ENCODE measurements around the gene SPATA1. TPM values are rescaled to one million over a fixed set of nuclear protein-coding genes. Genes with fewer than 3 reads are reported as not detected.

SPATA1 gene
- polyA plus RNA-seq, 3 donors = 0.40 to 1.9 (median 0.43) TPM

DNA sequence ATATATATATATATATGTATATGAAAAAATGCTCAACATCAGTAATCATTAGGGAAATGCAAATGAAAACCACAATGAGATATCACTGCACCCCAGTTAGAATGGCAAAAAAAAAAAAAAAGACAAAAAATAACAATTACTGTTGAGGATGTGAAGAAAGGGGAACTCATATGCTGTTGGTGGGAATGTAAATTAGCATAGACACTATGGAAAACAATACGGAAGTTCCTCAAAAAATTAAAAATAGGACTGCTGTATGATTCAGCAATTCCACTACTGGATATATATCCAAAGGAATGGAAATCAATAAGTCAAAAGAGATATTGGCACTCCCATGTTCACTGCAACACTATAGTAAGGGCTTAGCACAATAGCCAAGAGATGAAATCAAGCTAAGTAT, 109.6 kb downstream of the SPATA1 start:
- Histone ChIP-seq H3K79me2 (ENCODE audit: insufficient read depth, low read length) (no peaks in the 10 kb centered on the region), H2AFZ (ENCODE audit: insufficient read depth, low read depth, low read length, poor library complexity, severe bottlenecking) (no peak overlapping the region), H3K9me3 (replicated peaks in 1 of 2; ENCODE audit: control insufficient read depth in 1 of 2, insufficient read depth in 1 of 2, low read length in 2 of 2) (peaks cover 26 to 31% of the 10 kb centered on the region in 2 donors), H3K4me3 (replicated peaks in 1 of 3; ENCODE audit: low read depth in 2 of 3, low read length in 3 of 3) (no peak overlapping the region), H3K27me3 (ENCODE audit: control insufficient read depth in 2 of 2, insufficient read depth in 2 of 2, low read length in 2 of 2) (no peaks in the 10 kb centered on the region), H3K4me2 (replicated peaks; ENCODE audit: extremely low read depth, low read length, poor library complexity, severe bottlenecking) (no peak overlapping the region), H3K9ac (ENCODE audit: insufficient read depth, low read length, poor library complexity, severe bottlenecking) (no peak overlapping the region), H3K4me1 (ENCODE audit: control insufficient read depth in 1 of 2, insufficient read depth in 2 of 2, low read length in 2 of 2) (peaks cover 5 to 21% of the 10 kb centered on the region in 2 donors), H4K20me1 (ENCODE audit: insufficient read depth, low read length) (no peaks in the 10 kb centered on the region), H3K27ac (ENCODE audit: low read depth in 1 of 2, low read length in 2 of 2) (no peak overlapping the region), H3K36me3 (replicated peaks in 1 of 2; ENCODE audit: control insufficient read depth in 1 of 2, insufficient read depth in 2 of 2, low read length in 2 of 2) (no peaks in the 10 kb centered on the region)
- H3K9me3 Mint-ChIP-seq = peaks cover 20 to 38% (median 31%) of the 10 kb centered on the region in 7 donors
- peaks cover 0 to 2% of the 10 kb centered on the region in 2 donors for H3K36me3 Mint-ChIP-seq
- intact Hi-C loops (cut with micrococcal nuclease) = no loop called here
- TF ChIP-seq, protein P1, sequence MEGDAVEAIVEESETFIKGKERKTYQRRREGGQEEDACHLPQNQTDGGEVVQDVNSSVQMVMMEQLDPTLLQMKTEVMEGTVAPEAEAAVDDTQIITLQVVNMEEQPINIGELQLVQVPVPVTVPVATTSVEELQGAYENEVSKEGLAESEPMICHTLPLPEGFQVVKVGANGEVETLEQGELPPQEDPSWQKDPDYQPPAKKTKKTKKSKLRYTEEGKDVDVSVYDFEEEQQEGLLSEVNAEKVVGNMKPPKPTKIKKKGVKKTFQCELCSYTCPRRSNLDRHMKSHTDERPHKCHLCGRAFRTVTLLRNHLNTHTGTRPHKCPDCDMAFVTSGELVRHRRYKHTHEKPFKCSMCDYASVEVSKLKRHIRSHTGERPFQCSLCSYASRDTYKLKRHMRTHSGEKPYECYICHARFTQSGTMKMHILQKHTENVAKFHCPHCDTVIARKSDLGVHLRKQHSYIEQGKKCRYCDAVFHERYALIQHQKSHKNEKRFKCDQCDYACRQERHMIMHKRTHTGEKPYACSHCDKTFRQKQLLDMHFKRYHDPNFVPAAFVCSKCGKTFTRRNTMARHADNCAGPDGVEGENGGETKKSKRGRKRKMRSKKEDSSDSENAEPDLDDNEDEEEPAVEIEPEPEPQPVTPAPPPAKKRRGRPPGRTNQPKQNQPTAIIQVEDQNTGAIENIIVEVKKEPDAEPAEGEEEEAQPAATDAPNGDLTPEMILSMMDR (IDR thresholded peaks at IDR 0.05) = no peak
- peaks cover 0 to 6% (median 2%) of the 10 kb centered on the region in 3 donors for H3K27me3 Mint-ChIP-seq (ENCODE audit: low read depth in 3 of 3)
- no CpG with 5 or more reads among the region's 1 CpG for WGBS (ENCODE audit: insufficient coverage)
- no peak overlapping the region for H3K4me3 Mint-ChIP-seq
- peak in 2 of 3 donors; percentile 21 to 27 for DNase-seq
- H3K4me1 Mint-ChIP-seq = peaks cover 18% of the 10 kb centered on the region
- H3K27ac Mint-ChIP-seq = no peak overlapping the region

Other genes with a start within 250 kb of the SPATA1 start
- under 1 TPM; 0.33 to 0.56 (median 0.39) TPM for gene SAMD13, start 204.7 kb upstream of the SPATA1 start, polyA plus RNA-seq
- not detected for gene DNASE2B, start 107.9 kb upstream of the SPATA1 start, polyA plus RNA-seq
- gene RPF1, start 27.1 kb upstream of the SPATA1 start, polyA plus RNA-seq = 10 to 100 TPM; 11.9 to 25.4 (median 23.8) TPM
- 100 to 1,000 TPM; 135 to 555 (median 377) TPM for gene GNG5, start 195 bp downstream of the SPATA1 start, polyA plus RNA-seq
- 10 to 100 TPM; 29.2 to 62.2 (median 44.8) TPM for gene CTBS, start 68.1 kb downstream of the SPATA1 start, polyA plus RNA-seq
- 1 to 10 TPM in 2 of 3 donors, under 1 TPM in 1; 0.85 to 2.8 (median 2.2) TPM for gene SSX2IP, start 184.1 kb downstream of the SPATA1 start, polyA plus RNA-seq